Small intestine (tissue), 7 donors: ENCODE measurements around the gene AP3S2. TPM values are rescaled to one million over a fixed set of nuclear protein-coding genes. Genes with fewer than 3 reads are reported as not detected.

Source experiments
- DNase-seq, 2 donors: peaks; one replicate each; pipeline versions ENCODE4 v3.0.0 to v3.0.0-alpha.2; 2013
- FAIRE-seq: peaks from 2 replicates; lab custom pipeline; 2012; peaks lifted over from hg19 to GRCh38; lab: Jason Lieb, UNC
- H3K27ac ChIP-seq, 3 donors: one replicate each; pipeline ENCODE4 v1.5.1; 2013; ENCODE audit warnings: low read length in 2 of 3, mild to moderate bottlenecking in 2 of 3, control low read depth in 1 of 3, inconsistent platforms in 1 of 3, low read depth in 1 of 3, moderate library complexity in 1 of 3
- H3K27me3 ChIP-seq, 3 donors: one replicate each; pipeline ENCODE4 v1.6.1; 2013; ENCODE audit warnings: low read length in 3 of 3, inconsistent platforms in 1 of 3; ENCODE audit not compliant: control insufficient read depth in 3 of 3, insufficient read depth in 3 of 3
- H3K36me3 ChIP-seq, 3 donors: one replicate each; pipeline ENCODE4 v1.6.1; 2013; ENCODE audit warnings: low read length in 3 of 3, inconsistent platforms in 1 of 3, low read depth in 1 of 3, mild to moderate bottlenecking in 1 of 3, moderate library complexity in 1 of 3; ENCODE audit not compliant: control insufficient read depth in 3 of 3, insufficient read depth in 2 of 3
- H3K4me1 ChIP-seq, 3 donors: one replicate each; pipeline ENCODE4 v1.6.1; 2013; ENCODE audit warnings: low read length in 2 of 3, inconsistent platforms in 1 of 3, low read depth in 1 of 3, mild to moderate bottlenecking in 1 of 3, moderate library complexity in 1 of 3; ENCODE audit not compliant: control insufficient read depth in 3 of 3, insufficient read depth in 2 of 3
- H3K4me3 ChIP-seq, 3 donors: one replicate each; pipeline ENCODE4 v1.5.1; 2013; ENCODE audit warnings: low read length in 3 of 3, control low read depth in 1 of 3, inconsistent platforms in 1 of 3, low read depth in 1 of 3, mild to moderate bottlenecking in 1 of 3, moderate library complexity in 1 of 3
- H3K9me3 ChIP-seq, 2 donors: one replicate each; pipeline ENCODE4 v1.6.1; 2013; ENCODE audit warnings: low read depth in 1 of 2, low read length in 1 of 2; ENCODE audit not compliant: control insufficient read depth in 2 of 2, insufficient read depth in 1 of 2
- WGBS, 3 donors: extraction: QIAGEN DNeasy Blood & Tissue Kit; methylation state at CpG; one replicate each; pipeline ENCODE4 v1.1.7; 2013; 5-methylcytosine and 5-hydroxymethylcytosine counted together
- polyA plus RNA-seq, 4 donors: library from polyadenylated mRNA; stranded (reverse) in 3 of 4; unstranded in 1 of 4; fragments of 200-250 nt in 3 of 4; fragments of 120-200 nt in 1 of 4; gene quantifications; one replicate each; pipeline versions ENCODE4 v1.2.1 to v1.2.3, GENCODE V29; 2013
- donor health status: healthy with polysubstance abuse.
- donor health status: control.
- donor health status: control.
- donor health status: Bipolar disorder and iron deficiency.
- donor health status: healthy.

AP3S2 gene
- polyA plus RNA-seq, 4 donors, result 22.7 to 33.3 (median 27.6) TPM

DNA sequence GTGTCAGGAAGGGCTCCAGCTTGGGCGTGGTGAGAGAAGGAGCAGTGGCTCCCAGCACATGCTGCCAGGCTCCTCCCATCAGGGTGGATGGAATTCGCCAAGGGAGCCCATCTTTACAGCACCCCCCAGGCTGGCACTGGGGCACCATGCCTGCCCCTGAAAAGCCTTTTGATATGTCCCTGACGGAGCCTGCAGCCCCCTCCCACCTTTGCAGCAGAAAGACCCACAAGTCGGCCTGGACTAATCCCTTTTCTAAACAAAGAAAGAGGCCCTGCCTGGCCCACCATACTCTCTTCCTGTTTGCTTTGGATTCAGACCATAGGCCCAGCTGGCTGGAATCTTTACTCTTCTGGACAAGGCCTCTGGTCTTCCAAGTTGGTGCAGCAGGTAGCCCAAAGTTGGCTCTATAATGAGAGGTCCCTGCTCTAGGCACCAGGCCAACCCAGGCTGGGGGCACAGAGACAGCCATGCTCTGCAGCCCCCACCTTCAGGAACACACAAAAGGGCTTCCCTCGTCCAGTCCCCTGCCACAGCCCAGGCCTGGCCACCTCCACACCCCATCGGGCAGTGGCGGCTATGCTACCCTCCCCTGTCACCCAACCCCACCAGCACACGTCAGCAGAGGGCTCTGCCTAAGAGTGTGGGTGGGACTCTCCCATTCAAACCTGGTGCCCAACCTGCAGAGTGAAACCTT is 84.6 kb downstream of the AP3S2 start:
- Histone ChIP-seq H3K4me3 (no peak overlapping the region), H3K36me3 (peaks cover 0 to 59% (median 4%) of the 10 kb centered on the region in 3 donors), H3K27me3 (peaks cover 0 to 3% (median 0%) of the 10 kb centered on the region in 3 donors), H3K27ac (no peak overlapping the region), H3K4me1 (peaks cover 2 to 50% (median 5%) of the 10 kb centered on the region in 3 donors), H3K9me3 (no peaks in the 10 kb centered on the region)
- 72 to 74% (median 73%) methylated on average over 7 to 8 of the region's 8 CpGs for WGBS, 3 donors
- DNase-seq (no peak), FAIRE-seq (no peak)

GRCh38 chr15:89808160-89808870 is 85.5 kb downstream of the AP3S2 start:
- WGBS, 3 donors, result 80 to 89% (median 81%) methylated on average over 10 of the region's 10 CpGs
- no peak overlapping the region for H3K4me3 ChIP-seq
- FAIRE-seq (no peak), DNase-seq (no peak)
- peaks cover 0 to 68% (median 11%) of the 10 kb centered on the region in 3 donors for H3K36me3 ChIP-seq
- H3K9me3 ChIP-seq, result no peaks in the 10 kb centered on the region
- no peaks in the 10 kb centered on the region for H3K27me3 ChIP-seq
- peak overlapping the region in 2 of 3 donors; percentile 83 to 86 for H3K27ac ChIP-seq
- peaks cover 0 to 54% (median 5%) of the 10 kb centered on the region in 3 donors for H3K4me1 ChIP-seq

GRCh38 chr15:89807689-89808088 is 86.1 kb downstream of the AP3S2 start:
- WGBS, 3 donors, result 86 to 91% (median 86%) methylated on average over 6 of the region's 6 CpGs
- no peak for FAIRE-seq

DNA sequence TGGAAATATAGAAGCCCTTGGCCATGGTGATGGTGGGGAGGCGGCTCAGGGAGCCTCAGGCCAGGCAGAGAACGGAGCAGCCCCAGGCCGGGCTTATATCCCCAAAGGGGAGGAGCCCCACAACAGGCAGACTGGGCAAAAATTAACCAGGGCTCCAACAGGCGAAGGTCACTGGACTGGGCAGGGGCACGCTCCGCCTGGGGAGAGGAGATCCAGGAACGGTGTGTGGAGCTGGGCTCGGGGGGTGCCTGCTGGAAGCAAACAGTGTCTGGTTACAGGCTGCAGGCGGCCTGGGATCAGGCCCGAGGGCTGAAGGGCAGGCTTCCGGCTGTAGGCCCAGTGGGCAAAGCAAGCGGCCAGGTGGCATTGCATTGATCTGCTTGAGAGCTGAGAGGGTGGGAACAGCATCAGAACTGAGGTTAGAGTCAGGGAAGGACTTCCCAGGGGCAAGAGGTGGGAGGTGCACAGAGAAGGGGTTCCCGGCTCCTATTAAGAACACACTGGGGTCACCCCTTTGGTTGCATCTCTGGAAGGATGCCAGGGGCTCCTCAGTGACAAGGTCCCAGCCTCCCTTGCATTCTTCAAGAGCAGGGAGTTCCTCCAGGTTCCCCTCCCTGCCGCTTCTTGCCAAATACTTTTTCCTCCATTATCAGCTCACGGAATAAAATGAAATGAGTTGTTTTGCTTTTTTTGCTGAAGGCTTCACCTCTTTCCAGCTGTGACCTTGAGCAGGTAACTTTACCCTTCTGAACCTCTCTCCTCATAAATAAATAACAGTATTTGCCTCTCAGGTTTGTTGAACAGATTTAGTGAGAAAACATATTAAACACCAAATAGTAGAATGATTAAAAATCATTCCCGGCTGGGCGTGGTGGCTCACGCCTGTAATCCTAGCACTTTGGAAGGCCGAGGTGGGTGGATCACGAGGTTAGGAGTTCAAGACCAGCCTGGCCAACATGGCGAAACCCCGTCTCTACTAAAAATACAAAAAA is 86.9 kb downstream of the AP3S2 start:
- DNase-seq, result peak; percentile 91 to 97
- no peak for FAIRE-seq
- 17 to 62% (median 33%) methylated on average over 22 of the region's 22 CpGs for WGBS, 3 donors
- Histone ChIP-seq H3K27me3 (no peaks in the 10 kb centered on the region), H3K4me1 (peaks cover 0 to 53% (median 2%) of the 10 kb centered on the region in 3 donors), H3K4me3 (peak overlapping the region in 2 of 3 donors; percentile 72 to 81), H3K27ac (peak overlapping the region; percentile 83 to 90 (median 86)), H3K36me3 (peaks cover 2 to 70% (median 18%) of the 10 kb centered on the region in 3 donors), H3K9me3 (no peaks in the 10 kb centered on the region)

More at GRCh38 chr15:89807689-89808088, 86.1 kb downstream of the AP3S2 start:
- Histone ChIP-seq H3K4me3 (no peak overlapping the region), H3K27ac (peak overlapping the region in 2 of 3 donors; percentile 83 to 86), H3K27me3 (no peaks in the 10 kb centered on the region), H3K4me1 (peaks cover 0 to 54% (median 3%) of the 10 kb centered on the region in 3 donors), H3K9me3 (no peaks in the 10 kb centered on the region), H3K36me3 (peaks cover 0 to 68% (median 16%) of the 10 kb centered on the region in 3 donors)
- DNase-seq, result no peak

DNA sequence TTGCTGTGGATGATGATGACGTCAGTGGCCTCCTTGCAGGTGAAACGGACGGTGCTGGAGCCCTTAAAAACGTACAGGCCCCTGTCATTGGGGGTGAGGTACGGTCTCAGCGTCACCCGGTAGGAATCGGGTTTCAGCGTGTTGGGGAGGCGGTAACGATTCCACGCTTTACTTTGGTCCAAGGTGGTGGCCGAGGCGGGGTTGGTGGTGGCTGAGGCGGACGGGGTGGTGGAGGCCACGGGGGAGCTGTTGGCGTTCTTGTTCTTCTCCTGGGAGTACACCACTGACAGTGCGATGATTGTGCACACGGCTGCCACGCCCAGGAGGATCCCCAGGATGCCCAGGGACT is 87.6 kb downstream of the AP3S2 start:
- 21 to 57% (median 29%) methylated on average over 21 of the region's 21 CpGs for WGBS, 3 donors
- H3K27ac ChIP-seq, result peak overlapping the region; percentile 83 to 90 (median 86)
- H3K9me3 ChIP-seq, result no peaks in the 10 kb centered on the region
- H3K4me3 ChIP-seq, result peak overlapping the region in 2 of 3 donors; percentile 72 to 81
- DNase-seq (no peak), FAIRE-seq (no peak)
- no peaks in the 10 kb centered on the region for H3K27me3 ChIP-seq
- H3K4me1 ChIP-seq, result peaks cover 0 to 58% (median 0%) of the 10 kb centered on the region in 3 donors
- H3K36me3 ChIP-seq, result peaks cover 3 to 77% (median 18%) of the 10 kb centered on the region in 3 donors

GRCh38 chr15:89805241-89806209 is 88.3 kb downstream of the AP3S2 start:
- FAIRE-seq (no peak), DNase-seq (peak in 1 of 2 donors; percentile 36)
- H3K27me3 ChIP-seq, result no peaks in the 10 kb centered on the region
- H3K27ac ChIP-seq, result peak overlapping the region; percentile 83 to 90 (median 86)
- H3K9me3 ChIP-seq, result no peaks in the 10 kb centered on the region
- peak overlapping the region in 2 of 3 donors; percentile 72 to 81 for H3K4me3 ChIP-seq
- H3K4me1 ChIP-seq, result peaks cover 0 to 61% (median 0%) of the 10 kb centered on the region in 3 donors
- 23 to 66% (median 37%) methylated on average over 25 to 29 of the region's 29 CpGs for WGBS, 3 donors
- peaks cover 3 to 79% (median 18%) of the 10 kb centered on the region in 3 donors for H3K36me3 ChIP-seq
